HS-27A (cell line): ENCODE data around the gene NTNG2.
A peak's percentile ranks its signal among the peaks of the same experiment; 100 is the strongest.

Experiments used
- DNase-seq: peaks from one replicate; pipeline ENCODE4 v3.0.0-alpha.2; 2012; ENCODE audit warnings: low read depth, missing footprints

The NTNG2 gene

GRCh38 chr9:132204883-132205282, 43.0 kb downstream of the NTNG2 start:
- DNase-seq, result no peak

GRCh38 chr9:132207215-132207614, 45.4 kb downstream of the NTNG2 start:
- no peak for DNase-seq

GRCh38 chr9:132207839-132208615, 46.2 kb downstream of the NTNG2 start:
- no peak for DNase-seq

- no peak for DNase-seq
Measured at GRCh38 chr9:132209228-132209627, 47.4 kb downstream of the NTNG2 start.

- no peak for DNase-seq
Measured at GRCh38 chr9:132210472-132211145, 48.8 kb downstream of the NTNG2 start.

GRCh38 chr9:132211570-132211969, 49.7 kb downstream of the NTNG2 start:
- no peak for DNase-seq

GRCh38 chr9:132214027-132214622, 52.3 kb downstream of the NTNG2 start:
- peak; percentile 40 for DNase-seq

- no peak for DNase-seq
Measured at GRCh38 chr9:132216861-132217619, 55.2 kb downstream of the NTNG2 start.

- no peak for DNase-seq
Measured at GRCh38 chr9:132218208-132218607, 56.4 kb downstream of the NTNG2 start.

GRCh38 chr9:132221941-132222340, 60.1 kb downstream of the NTNG2 start:
- DNase-seq, result no peak

- DNase-seq, result no peak
Measured at GRCh38 chr9:132224645-132225044, 62.8 kb downstream of the NTNG2 start.

GRCh38 chr9:132226571-132227430, 64.9 kb downstream of the NTNG2 start:
- no peak for DNase-seq

GRCh38 chr9:132228062-132228461, 66.2 kb downstream of the NTNG2 start:
- no peak for DNase-seq

- no peak for DNase-seq
Measured at GRCh38 chr9:132230605-132231004, 68.7 kb downstream of the NTNG2 start.

- no peak for DNase-seq
Measured at GRCh38 chr9:132231019-132231701, 69.3 kb downstream of the NTNG2 start.

GRCh38 chr9:132232522-132232921, 70.7 kb downstream of the NTNG2 start:
- no peak for DNase-seq

GRCh38 chr9:132233138-132233537, 71.3 kb downstream of the NTNG2 start:
- no peak for DNase-seq

- DNase-seq, result no peak
Measured at GRCh38 chr9:132234535-132234934, 72.7 kb downstream of the NTNG2 start.

GRCh38 chr9:132235125-132235524, 73.3 kb downstream of the NTNG2 start:
- DNase-seq, result no peak

GRCh38 chr9:132235894-132236661, 74.2 kb downstream of the NTNG2 start:
- DNase-seq, result peak; percentile 20
